ENCODE measurements around the gene OSBPL2.

Gene OSBPL2

DNA sequence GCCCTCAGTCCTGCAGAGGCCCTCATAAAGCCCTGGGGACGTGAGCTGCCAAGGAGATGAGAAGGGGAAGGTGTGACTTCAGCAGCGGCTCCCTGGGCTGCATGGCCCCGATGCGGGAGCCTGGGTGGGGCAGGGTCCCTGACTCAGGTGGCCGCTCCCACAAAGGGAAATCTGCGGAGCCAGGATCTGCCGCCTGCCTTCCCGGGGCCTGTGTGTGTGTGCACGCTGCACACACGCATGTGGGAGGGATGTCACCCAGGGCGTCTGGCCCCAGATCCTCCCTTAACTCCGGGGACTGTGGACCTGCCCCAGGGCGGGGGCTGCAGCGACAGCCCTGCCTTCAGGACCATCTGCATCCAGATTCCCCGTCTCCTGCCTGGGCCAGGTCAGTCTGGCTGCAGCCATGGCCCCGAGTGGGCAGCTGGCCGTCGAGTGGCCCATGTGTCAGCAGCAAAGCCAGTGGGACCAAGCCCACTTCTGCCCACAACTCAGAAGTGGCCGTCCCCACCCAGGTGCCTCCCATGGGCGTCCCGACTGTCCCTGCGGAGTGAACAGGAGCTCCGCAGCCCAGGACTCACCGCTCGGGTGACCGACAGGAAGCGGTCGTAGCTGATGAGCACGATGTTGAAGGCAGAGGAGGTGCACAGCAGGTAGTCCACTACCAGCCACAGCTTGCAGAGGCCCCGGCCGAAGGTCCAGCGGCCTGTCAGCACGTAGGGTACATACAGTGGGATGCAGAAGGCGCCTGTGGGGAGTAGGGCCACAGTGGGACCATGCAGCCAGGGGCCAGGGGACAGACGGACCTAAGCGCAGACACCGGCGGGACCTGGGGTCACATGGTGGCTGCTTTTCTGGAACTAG is 20.2 kb upstream of the OSBPL2 start:
- peaks cover 81% of the 10 kb centered on the region for H3K27me3 ChIP-seq (ENCODE audit: control insufficient read depth, insufficient read depth, low read length)
- no peak overlapping the region for H3K4me2 ChIP-seq (ENCODE audit: low read length)
- H3K36me3 ChIP-seq (ENCODE audit: insufficient read depth, low read length), result no peaks in the 10 kb centered on the region
- H3K4me3 ChIP-seq (ENCODE audit: low read length), result no peak overlapping the region
- H3K9ac ChIP-seq (ENCODE audit: low read depth, low read length), result no peak overlapping the region
- no peaks in the 10 kb centered on the region for H3K4me1 ChIP-seq (ENCODE audit: control insufficient read depth, insufficient read depth, low read length)
- H3K9me3 ChIP-seq (replicated peaks; ENCODE audit: low read length), result no peaks in the 10 kb centered on the region

DNA sequence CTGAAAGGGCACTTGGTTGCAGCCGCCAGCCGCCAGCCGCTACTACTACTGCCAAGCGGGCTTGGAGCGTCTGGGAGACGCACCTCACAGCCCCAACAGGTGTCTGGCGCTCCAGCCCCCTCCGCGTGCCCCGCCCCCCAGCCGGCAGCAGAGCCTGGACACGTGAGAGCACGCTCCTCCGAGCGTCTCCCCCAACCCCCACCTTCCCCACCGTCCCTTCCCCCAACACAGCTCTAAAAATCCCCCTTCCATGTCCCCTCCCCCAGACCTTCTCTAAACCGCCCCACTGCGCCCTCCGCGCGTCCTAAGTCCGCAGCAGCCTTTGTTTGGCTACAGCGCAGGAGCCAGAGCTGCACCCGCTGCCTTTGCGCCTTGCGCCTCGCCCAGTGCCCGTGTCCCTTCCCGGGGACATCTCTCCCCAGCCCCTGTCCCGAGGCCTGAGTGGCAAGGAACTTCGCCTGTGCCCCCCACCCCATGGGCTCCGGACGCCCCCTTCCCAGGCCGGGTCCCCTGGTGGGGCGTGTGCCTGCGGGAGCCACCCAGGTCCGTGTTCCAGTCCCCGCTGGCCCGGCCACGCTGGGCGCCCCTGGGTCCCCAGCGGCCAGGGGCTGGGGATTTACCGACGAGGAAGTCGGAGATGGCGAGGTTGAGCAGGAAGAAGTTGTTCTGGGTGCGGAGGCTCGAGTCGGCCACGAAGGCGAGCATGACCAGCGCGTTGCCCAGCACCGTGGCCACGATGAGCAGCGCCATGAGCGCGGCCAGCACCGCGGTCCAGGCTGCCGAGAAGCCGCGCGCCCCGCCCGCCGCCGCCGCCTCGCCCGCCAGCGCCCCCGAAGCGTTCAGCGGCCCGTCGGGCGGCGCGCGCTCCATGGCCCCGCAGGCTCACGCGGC is 19.0 kb upstream of the OSBPL2 start:
- peak overlapping the region; percentile 34 for H3K4me3 ChIP-seq (ENCODE audit: low read length)
- H3K9ac ChIP-seq (ENCODE audit: low read depth, low read length), result no peak overlapping the region
- peaks cover 86% of the 10 kb centered on the region for H3K27me3 ChIP-seq (ENCODE audit: control insufficient read depth, insufficient read depth, low read length)
- H3K36me3 ChIP-seq (ENCODE audit: insufficient read depth, low read length), result no peaks in the 10 kb centered on the region
- H3K4me2 ChIP-seq (ENCODE audit: low read length), result peak overlapping the region; percentile 64
- no peaks in the 10 kb centered on the region for H3K4me1 ChIP-seq (ENCODE audit: control insufficient read depth, insufficient read depth, low read length)
- H3K9me3 ChIP-seq (replicated peaks; ENCODE audit: low read length), result no peaks in the 10 kb centered on the region

DNA sequence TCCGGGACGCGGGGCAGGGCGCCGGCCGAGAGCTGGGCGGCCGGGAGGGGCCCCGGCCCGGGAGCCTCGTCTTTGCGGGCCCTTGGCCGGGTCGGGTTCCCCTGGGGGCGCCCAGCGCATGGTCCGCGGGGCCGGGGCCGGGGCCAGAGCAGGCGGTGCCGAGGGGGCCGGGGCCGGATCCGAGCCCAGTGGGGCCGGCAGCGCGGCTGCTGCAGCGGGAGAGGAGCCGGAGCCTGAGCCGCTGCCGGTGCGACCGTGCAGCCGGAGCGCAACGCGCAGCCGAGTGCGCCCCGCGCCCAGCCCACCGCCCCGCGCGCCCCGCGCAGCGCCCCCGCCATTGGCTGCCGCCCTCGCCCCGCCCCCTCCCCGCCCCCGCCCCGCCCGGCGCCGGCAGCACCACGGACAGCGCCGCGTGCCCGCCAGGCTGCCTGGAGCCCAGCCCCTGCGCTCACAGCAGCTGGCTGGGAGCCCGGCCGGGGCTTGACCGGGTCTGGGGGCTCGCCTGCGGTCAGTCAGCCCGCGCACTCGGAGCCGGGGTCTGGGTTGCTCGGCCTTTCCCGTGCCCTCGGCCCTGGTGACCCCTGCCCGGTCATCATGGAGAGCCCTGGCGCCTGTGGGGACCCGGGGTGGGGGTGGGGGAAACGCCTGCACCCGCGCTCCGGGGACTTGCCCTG is 18.2 kb upstream of the OSBPL2 start, which contains the start of gene HRH3:
TSS of gene HRH3 (minus strand) at position 287 of the 674 bp plus-strand sequence. CDS start 308 bp downstream, outside the sequence.
- Histone ChIP-seq H3K4me2 (ENCODE audit: low read length) (peak within 1 kb of the TSS; percentile 64), H3K4me1 (ENCODE audit: control insufficient read depth, insufficient read depth, low read length) (no peaks in the 10 kb centered on the region), H3K27me3 (ENCODE audit: control insufficient read depth, insufficient read depth, low read length) (peaks cover 86% of the 10 kb centered on the region), H3K4me3 (ENCODE audit: low read length) (peak within 1 kb of the TSS; percentile 34), H3K36me3 (ENCODE audit: insufficient read depth, low read length) (no peaks in the 10 kb centered on the region), H3K9me3 (replicated peaks; ENCODE audit: low read length) (no peaks in the 10 kb centered on the region), H3K9ac (ENCODE audit: low read depth, low read length) (no peak within 1 kb of the TSS)

DNA sequence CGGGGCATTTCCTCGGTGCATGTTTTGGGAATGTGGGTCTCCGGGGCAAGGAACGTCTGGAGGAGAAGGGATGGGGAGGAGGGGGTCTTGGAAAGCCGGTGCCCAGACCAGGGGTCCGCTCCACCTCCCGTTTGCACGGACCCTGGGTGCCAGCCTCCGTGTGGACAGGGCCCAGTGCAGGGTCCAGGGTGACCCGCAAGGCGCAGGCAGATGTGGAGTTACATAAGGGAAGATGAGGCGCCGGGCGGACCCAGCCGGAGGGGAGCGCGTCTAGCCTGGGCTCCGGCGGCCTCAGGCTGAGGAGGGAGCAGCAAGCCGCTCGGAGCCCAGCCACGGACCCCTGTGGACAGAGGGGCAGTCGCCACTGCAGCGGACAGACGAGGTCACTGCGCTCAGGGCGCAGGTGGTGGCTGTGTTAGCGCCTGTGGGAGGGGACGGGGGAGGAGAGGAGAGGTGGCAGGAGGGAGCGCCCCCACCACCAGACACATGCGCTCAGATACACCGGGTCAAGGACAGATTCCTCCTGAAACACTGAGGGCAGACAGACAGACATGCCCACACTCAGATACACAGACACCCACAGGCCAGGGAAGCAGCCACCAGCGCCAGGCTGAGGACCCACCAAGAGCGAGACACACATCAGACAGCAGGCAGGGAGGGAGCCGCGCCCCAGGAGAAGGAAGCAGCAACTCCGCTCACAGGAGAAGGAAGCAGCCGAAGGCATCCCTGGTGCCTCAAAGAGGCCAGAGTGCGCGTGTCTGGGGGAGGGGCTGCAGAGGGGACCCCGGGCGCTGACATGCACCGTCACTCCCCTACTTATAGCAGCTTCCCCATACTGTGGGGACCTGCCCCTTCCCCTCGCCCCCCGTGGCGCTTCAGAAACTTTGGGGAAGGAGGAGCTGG is 17.4 kb upstream of the OSBPL2 start:
- Histone ChIP-seq H3K4me3 (ENCODE audit: low read length) (no peak overlapping the region), H3K4me1 (ENCODE audit: control insufficient read depth, insufficient read depth, low read length) (no peaks in the 10 kb centered on the region), H3K9ac (ENCODE audit: low read depth, low read length) (no peak overlapping the region), H3K27me3 (ENCODE audit: control insufficient read depth, insufficient read depth, low read length) (peaks cover 86% of the 10 kb centered on the region), H3K9me3 (replicated peaks; ENCODE audit: low read length) (no peaks in the 10 kb centered on the region), H3K4me2 (ENCODE audit: low read length) (no peak overlapping the region), H3K36me3 (ENCODE audit: insufficient read depth, low read length) (no peaks in the 10 kb centered on the region)

DNA sequence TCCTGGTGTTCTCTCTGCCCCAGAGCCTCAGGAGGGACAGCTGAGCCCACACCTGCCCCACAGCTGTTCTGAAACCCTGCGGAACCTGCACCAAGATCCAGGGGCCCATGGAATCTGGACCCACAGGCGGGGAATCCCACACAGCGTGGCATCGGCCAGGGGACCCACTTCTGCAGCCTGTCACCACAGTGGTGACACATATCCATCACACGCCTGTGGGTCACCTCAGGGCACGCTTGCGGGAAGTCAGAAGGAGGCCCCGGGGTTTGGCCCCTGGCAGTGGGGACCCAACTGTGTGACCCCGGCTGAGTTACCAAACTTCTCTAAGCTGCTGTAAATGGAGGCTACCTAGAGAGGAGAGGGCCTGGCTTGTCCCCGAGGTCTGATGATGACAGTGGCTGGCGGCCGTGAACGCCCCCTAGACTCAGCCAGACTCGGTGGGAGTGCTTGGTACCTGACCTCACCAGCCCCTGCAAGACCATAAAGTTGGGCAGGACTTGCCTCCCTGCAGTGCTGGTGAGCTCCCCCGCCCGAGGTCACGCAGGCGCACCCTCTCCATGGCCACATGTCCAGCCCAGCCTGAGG is 16.0 kb upstream of the OSBPL2 start:
- no peaks in the 10 kb centered on the region for H3K4me1 ChIP-seq (ENCODE audit: control insufficient read depth, insufficient read depth, low read length)
- no peak overlapping the region for H3K4me3 ChIP-seq (ENCODE audit: low read length)
- H3K9ac ChIP-seq (ENCODE audit: low read depth, low read length), result no peak overlapping the region
- no peaks in the 10 kb centered on the region for H3K36me3 ChIP-seq (ENCODE audit: insufficient read depth, low read length)
- peaks cover 88% of the 10 kb centered on the region for H3K27me3 ChIP-seq (ENCODE audit: control insufficient read depth, insufficient read depth, low read length)
- H3K9me3 ChIP-seq (replicated peaks; ENCODE audit: low read length), result no peaks in the 10 kb centered on the region
- no peak overlapping the region for H3K4me2 ChIP-seq (ENCODE audit: low read length)

DNA sequence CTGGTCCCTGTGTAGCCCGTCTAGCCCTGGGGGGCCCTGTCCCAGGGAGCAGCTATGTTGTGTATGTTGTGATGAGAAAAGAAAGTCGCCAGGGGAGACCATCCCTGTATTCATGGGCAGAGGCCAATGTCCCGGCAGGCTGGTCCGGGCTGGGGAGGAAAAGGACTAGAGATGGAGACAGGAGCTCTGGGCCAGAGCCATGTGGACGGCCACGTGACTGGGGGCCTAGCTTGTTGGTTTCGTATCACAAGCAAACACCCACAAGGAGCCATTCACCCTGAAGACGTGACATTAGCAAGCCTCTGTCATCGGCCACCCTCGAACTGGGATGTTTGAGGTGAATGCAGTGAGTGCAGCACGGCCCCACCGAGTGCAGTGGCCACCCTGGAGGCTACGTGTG is 15.3 kb upstream of the OSBPL2 start:
- H3K9me3 ChIP-seq (replicated peaks; ENCODE audit: low read length), result no peaks in the 10 kb centered on the region
- H3K36me3 ChIP-seq (ENCODE audit: insufficient read depth, low read length), result no peaks in the 10 kb centered on the region
- no peaks in the 10 kb centered on the region for H3K4me1 ChIP-seq (ENCODE audit: control insufficient read depth, insufficient read depth, low read length)
- H3K4me3 ChIP-seq (ENCODE audit: low read length), result no peak overlapping the region
- no peak overlapping the region for H3K4me2 ChIP-seq (ENCODE audit: low read length)
- H3K27me3 ChIP-seq (ENCODE audit: control insufficient read depth, insufficient read depth, low read length), result peaks cover 88% of the 10 kb centered on the region
- H3K9ac ChIP-seq (ENCODE audit: low read depth, low read length), result no peak overlapping the region

DNA sequence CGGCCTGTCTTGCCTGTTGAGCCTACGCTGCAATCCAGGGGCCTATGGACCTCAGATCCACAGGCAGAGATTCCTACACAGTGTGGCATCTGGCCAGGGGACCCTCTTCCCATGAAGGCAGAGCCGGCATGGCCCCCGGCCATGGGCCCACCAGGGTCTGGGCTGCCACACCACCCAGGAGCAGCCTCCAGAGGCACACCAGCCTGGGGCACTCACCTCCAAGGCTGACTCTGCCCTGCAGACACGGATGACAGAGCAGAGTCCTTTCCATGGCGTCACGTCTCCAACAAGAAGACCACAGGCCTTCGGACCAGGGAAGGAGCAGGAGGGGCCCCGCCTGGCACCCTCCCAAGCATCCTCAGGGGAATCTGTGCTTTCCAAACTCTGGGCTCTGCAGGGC is 14.8 kb upstream of the OSBPL2 start:
- no peaks in the 10 kb centered on the region for H3K4me1 ChIP-seq (ENCODE audit: control insufficient read depth, insufficient read depth, low read length)
- no peak overlapping the region for H3K4me2 ChIP-seq (ENCODE audit: low read length)
- H3K36me3 ChIP-seq (ENCODE audit: insufficient read depth, low read length), result no peaks in the 10 kb centered on the region
- H3K4me3 ChIP-seq (ENCODE audit: low read length), result no peak overlapping the region
- no peak overlapping the region for H3K9ac ChIP-seq (ENCODE audit: low read depth, low read length)
- H3K27me3 ChIP-seq (ENCODE audit: control insufficient read depth, insufficient read depth, low read length), result peaks cover 86% of the 10 kb centered on the region
- no peaks in the 10 kb centered on the region for H3K9me3 ChIP-seq (replicated peaks; ENCODE audit: low read length)

DNA sequence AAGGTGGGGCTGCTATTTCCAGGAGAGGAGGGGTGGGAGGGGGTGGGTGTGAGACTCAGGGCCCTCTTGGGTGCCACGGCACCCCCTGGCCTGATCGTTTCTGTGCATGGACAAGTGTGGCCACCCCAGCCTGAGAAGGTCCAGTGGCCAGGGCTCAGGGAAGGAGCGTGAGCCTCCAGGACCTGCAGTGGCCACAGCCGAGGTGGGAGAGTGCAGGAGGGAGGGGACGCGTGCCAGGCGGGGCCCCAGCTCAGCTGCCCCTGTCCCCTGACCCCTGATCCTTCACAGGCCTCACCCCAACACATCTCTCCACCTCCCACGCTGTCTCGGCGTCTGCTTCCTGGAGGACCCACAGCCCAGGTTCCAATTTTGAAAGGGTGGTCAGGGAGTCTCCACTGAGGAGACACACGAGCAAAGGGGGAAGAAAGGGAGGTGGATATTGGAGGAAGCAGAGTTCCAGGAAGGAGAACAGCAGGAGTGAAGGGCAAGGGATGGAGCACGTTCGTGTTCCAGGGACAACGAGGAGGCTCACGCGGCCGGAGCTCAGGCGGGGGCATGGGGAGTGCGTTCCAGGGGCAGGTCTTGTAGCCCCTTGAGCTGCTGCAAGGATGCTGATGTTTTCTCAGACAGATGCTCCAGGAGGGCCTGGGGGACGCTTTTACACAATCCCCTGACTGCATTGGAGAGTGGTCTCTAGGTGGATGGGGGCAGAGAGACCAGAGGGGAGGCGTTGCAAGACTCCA is 14.0 kb upstream of the OSBPL2 start:
- H3K4me2 ChIP-seq (ENCODE audit: low read length), result no peak overlapping the region
- H3K9ac ChIP-seq (ENCODE audit: low read depth, low read length), result no peak overlapping the region
- H3K4me3 ChIP-seq (ENCODE audit: low read length), result no peak overlapping the region
- H3K4me1 ChIP-seq (ENCODE audit: control insufficient read depth, insufficient read depth, low read length), result no peaks in the 10 kb centered on the region
- no peaks in the 10 kb centered on the region for H3K36me3 ChIP-seq (ENCODE audit: insufficient read depth, low read length)
- no peaks in the 10 kb centered on the region for H3K9me3 ChIP-seq (replicated peaks; ENCODE audit: low read length)
- peaks cover 83% of the 10 kb centered on the region for H3K27me3 ChIP-seq (ENCODE audit: control insufficient read depth, insufficient read depth, low read length)

DNA sequence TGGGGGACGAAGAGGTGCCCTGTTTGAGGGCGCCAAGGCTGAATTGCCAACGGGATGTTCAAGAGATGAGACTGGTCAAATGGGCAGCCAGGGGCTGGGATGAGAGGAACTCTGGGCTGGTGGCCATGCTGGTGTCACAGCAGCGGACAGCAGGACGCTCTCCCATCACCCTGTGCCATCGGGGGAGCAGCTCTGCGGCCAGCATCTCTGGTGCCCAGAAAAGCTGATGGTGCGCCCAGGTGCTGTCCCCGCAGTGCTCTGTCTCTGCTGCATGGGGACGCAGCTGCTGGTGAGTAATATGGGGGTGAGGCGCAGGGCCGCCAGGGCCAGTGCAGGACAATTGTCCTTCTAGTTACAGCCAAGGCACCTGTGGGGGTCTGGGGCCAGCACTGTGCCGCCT is 13.3 kb upstream of the OSBPL2 start:
- peaks cover 79% of the 10 kb centered on the region for H3K27me3 ChIP-seq (ENCODE audit: control insufficient read depth, insufficient read depth, low read length)
- no peaks in the 10 kb centered on the region for H3K4me1 ChIP-seq (ENCODE audit: control insufficient read depth, insufficient read depth, low read length)
- H3K36me3 ChIP-seq (ENCODE audit: insufficient read depth, low read length), result no peaks in the 10 kb centered on the region
- no peak overlapping the region for H3K9ac ChIP-seq (ENCODE audit: low read depth, low read length)
- no peak overlapping the region for H3K4me2 ChIP-seq (ENCODE audit: low read length)
- H3K4me3 ChIP-seq (ENCODE audit: low read length), result no peak overlapping the region
- H3K9me3 ChIP-seq (replicated peaks; ENCODE audit: low read length), result no peaks in the 10 kb centered on the region

Data from skeletal muscle satellite cell (primary cell).